ENCODE measurements around the gene GFOD1. TPM values are rescaled to one million over a fixed set of nuclear protein-coding genes. Genes with fewer than 3 reads are reported as not detected.

Gene GFOD1
- total RNA-seq, 4 donors from 2014 or later: 18.3 to 49.1 (median 29.0) TPM

GRCh38 chr6:13429406-13429753 is 58.0 kb downstream of the GFOD1 start:
- H3K4me3 ChIP-seq: no peak overlapping the region
- H3K9me3 ChIP-seq: no peaks in the 10 kb centered on the region
- 77 to 86% methylated on average over 3 of the region's 5 CpGs for WGBS, 2 donors (ENCODE audit: low coverage in 1 of 2)
- H3K27me3 ChIP-seq: no peaks in the 10 kb centered on the region
- TF ChIP-seq EP300 (IDR thresholded peaks at IDR 0.05) (no peak), POLR2A (IDR thresholded peaks at IDR 0.05) (no peak), POLR2AphosphoS5 (IDR thresholded peaks at IDR 0.05) (no peak)
- ATAC-seq: no peak
- H3K4me1 ChIP-seq: peaks cover 0 to 30% (median 7%) of the 10 kb centered on the region in 3 donors
- H3K36me3 ChIP-seq: no peaks in the 10 kb centered on the region
- H3K27ac ChIP-seq: peak overlapping the region in 1 of 4 donors; percentile 5

- Histone ChIP-seq H3K27ac (peak overlapping the region in 2 of 4 donors; percentile 5 to 26), H3K36me3 (no peaks in the 10 kb centered on the region), H3K9me3 (no peaks in the 10 kb centered on the region), H3K4me3 (no peak overlapping the region), H3K4me1 (peaks cover 0 to 31% (median 7%) of the 10 kb centered on the region in 3 donors), H3K27me3 (no peaks in the 10 kb centered on the region)
- 79 to 83% methylated on average over 10 to 11 of the region's 13 CpGs for WGBS, 2 donors (ENCODE audit: low coverage in 1 of 2)
- ATAC-seq: no peak
- no peak for TF ChIP-seq POLR2A (IDR thresholded peaks at IDR 0.05)
Measured at GRCh38 chr6:13428583-13429405, 58.6 kb downstream of the GFOD1 start.

DNA sequence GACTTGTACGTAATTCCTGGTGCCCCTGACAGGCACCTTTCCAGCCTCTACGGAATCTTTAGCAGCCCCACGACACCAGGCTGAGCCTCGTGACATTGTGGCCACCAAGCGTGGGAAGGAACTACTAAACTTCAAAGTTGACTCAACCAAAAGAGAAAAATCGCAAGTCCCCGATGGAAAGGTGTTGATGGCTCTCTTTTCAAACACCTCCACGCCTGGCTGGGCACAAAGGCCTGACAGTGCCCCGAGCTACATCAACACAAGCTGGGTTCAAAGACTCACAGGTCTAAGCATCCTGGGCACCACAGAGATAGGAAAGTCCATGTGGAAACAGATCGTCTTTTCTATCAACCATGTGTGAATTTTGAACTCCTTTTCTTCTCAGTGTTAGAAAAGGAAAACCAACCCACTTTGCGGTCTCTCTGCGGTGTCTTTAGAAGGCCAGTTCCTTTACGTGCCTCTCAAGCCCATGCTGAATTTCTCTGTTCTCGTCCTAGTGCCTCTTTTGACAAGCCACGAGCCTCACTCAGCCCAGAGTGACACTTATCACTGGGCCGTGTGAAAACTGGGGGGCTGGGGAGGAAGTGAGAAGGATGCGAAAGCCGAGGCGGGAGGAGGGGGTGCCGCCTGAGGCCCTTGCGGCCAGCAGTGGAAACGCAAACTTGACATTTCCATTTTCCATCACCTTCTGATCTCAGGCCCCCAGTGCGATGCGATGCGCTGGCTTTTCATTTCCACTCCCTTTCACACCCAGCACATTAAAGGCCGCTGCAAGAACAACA is 59.4 kb downstream of the GFOD1 start:
- Histone ChIP-seq H3K9me3 (no peaks in the 10 kb centered on the region), H3K4me1 (peaks cover 0 to 39% (median 13%) of the 10 kb centered on the region in 3 donors), H3K27me3 (no peaks in the 10 kb centered on the region), H3K27ac (peak overlapping the region in 3 of 4 donors; percentile 5 to 37 (median 26)), H3K4me3 (no peak overlapping the region), H3K36me3 (no peaks in the 10 kb centered on the region)
- 67 to 86% methylated on average over 12 to 14 of the region's 26 CpGs for WGBS, 2 donors (ENCODE audit: low coverage in 1 of 2)
- no peak for ATAC-seq
- TF ChIP-seq POLR2AphosphoS5 (IDR thresholded peaks at IDR 0.05) (no peak), EP300 (IDR thresholded peaks at IDR 0.05) (no peak), POLR2A (IDR thresholded peaks at IDR 0.05) (no peak)
- TF ChIP-seq, protein P1, sequence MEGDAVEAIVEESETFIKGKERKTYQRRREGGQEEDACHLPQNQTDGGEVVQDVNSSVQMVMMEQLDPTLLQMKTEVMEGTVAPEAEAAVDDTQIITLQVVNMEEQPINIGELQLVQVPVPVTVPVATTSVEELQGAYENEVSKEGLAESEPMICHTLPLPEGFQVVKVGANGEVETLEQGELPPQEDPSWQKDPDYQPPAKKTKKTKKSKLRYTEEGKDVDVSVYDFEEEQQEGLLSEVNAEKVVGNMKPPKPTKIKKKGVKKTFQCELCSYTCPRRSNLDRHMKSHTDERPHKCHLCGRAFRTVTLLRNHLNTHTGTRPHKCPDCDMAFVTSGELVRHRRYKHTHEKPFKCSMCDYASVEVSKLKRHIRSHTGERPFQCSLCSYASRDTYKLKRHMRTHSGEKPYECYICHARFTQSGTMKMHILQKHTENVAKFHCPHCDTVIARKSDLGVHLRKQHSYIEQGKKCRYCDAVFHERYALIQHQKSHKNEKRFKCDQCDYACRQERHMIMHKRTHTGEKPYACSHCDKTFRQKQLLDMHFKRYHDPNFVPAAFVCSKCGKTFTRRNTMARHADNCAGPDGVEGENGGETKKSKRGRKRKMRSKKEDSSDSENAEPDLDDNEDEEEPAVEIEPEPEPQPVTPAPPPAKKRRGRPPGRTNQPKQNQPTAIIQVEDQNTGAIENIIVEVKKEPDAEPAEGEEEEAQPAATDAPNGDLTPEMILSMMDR (IDR thresholded peaks at IDR 0.05): no peak

DNA sequence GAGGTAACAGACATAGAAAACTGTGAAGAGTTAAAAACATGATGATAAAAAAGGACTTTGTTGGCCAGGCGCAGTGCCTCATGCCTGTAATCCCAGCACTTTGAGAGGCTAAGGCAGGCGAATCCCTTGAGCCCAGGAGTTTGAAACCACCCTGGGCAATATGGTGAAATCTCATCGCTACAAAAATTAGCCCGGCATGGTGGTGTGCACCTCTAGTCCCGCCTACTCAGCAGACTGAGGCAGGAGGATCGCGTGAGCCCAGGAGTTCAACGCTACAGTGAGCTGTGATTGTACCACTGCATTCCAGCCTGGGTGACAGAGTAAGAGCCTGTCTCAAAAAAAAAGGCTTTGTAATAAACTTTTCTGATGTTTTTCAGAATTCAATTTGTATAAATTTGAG is 60.1 kb downstream of the GFOD1 start:
- H3K27ac ChIP-seq: peak overlapping the region in 1 of 4 donors; percentile 26
- WGBS, 2 donors (ENCODE audit: low coverage in 1 of 2): 80 to 82% methylated on average over 1 to 8 of the region's 8 CpGs
- ATAC-seq: no peak
- H3K9me3 ChIP-seq: no peaks in the 10 kb centered on the region
- H3K4me3 ChIP-seq: no peak overlapping the region
- H3K27me3 ChIP-seq: no peaks in the 10 kb centered on the region
- peaks cover 2 to 42% (median 18%) of the 10 kb centered on the region in 3 donors for H3K4me1 ChIP-seq
- no peaks in the 10 kb centered on the region for H3K36me3 ChIP-seq
- TF ChIP-seq, protein P1 (IDR thresholded peaks at IDR 0.05): no peak
- no peak for TF ChIP-seq EP300 (IDR thresholded peaks at IDR 0.05)
- no peak for TF ChIP-seq POLR2AphosphoS5 (IDR thresholded peaks at IDR 0.05)
- TF ChIP-seq POLR2A (IDR thresholded peaks at IDR 0.05): no peak

- WGBS, 2 donors (ENCODE audit: low coverage in 1 of 2): 67 to 70% methylated on average over 2 to 9 of the region's 22 CpGs
Measured at GRCh38 chr6:13425943-13426931, 61.2 kb downstream of the GFOD1 start.

More at GRCh38 chr6:13425943-13426931, 61.2 kb downstream of the GFOD1 start:
- Histone ChIP-seq H3K27me3 (no peaks in the 10 kb centered on the region), H3K4me3 (no peak overlapping the region), H3K4me1 (peaks cover 9 to 53% (median 28%) of the 10 kb centered on the region in 3 donors), H3K9me3 (no peaks in the 10 kb centered on the region), H3K36me3 (no peaks in the 10 kb centered on the region), H3K27ac (peak overlapping the region in 3 of 4 donors; percentile 68 to 75 (median 72))
- TF ChIP-seq, protein P1 (IDR thresholded peaks at IDR 0.05): no peak
- TF ChIP-seq POLR2AphosphoS5 (IDR thresholded peaks at IDR 0.05): peak; percentile 45
- no peak for ATAC-seq

Measured in gastroesophageal sphincter (tissue), 4 donors.